ENCODE data around the gene ASPHD2. TPM values are rescaled to one million over a fixed set of nuclear protein-coding genes. Genes with fewer than 3 reads are reported as not detected.
A peak's percentile ranks its signal among the peaks of the same experiment; 100 is the strongest.

ASPHD2 gene
- total RNA-seq, 1 donor from 2014 or later, result 4.2 TPM

GRCh38 chr22:26476705-26477340, 47.8 kb downstream of the ASPHD2 start:
- H3K4me1 Mint-ChIP-seq (ENCODE audit: low read depth), result peaks cover 13% of the 10 kb centered on the region
- H3K27ac Mint-ChIP-seq, result peak overlapping the region; percentile 54

GRCh38 chr22:26477341-26477731, 48.3 kb downstream of the ASPHD2 start:
- Mint-ChIP-seq H3K4me3 (ENCODE audit: low read depth) (no peak overlapping the region), H3K36me3 (ENCODE audit: insufficient read depth) (peaks cover 26% of the 10 kb centered on the region), H3K27me3 (no peaks in the 10 kb centered on the region), H3K9me3 (ENCODE audit: low read depth) (no peaks in the 10 kb centered on the region), H3K27ac (no peak overlapping the region), H3K4me1 (ENCODE audit: low read depth) (peaks cover 16% of the 10 kb centered on the region)
- no peak for TF ChIP-seq CTCF (IDR thresholded peaks at IDR 0.05; ENCODE audit: unreplicated experiment)
- no peak for DNase-seq (ENCODE audit: low spot score, unreplicated experiment)

More at GRCh38 chr22:26476705-26477340, 47.8 kb downstream of the ASPHD2 start:
- H3K36me3 Mint-ChIP-seq (ENCODE audit: insufficient read depth), result peaks cover 26% of the 10 kb centered on the region
- no peak overlapping the region for H3K4me3 Mint-ChIP-seq (ENCODE audit: low read depth)
- H3K27me3 Mint-ChIP-seq, result no peaks in the 10 kb centered on the region
- TF ChIP-seq CTCF (IDR thresholded peaks at IDR 0.05; ENCODE audit: unreplicated experiment), result no peak
- no peak for DNase-seq (ENCODE audit: low spot score, unreplicated experiment)
- no peaks in the 10 kb centered on the region for H3K9me3 Mint-ChIP-seq (ENCODE audit: low read depth)

GRCh38 chr22:26479043-26479791, 50.2 kb downstream of the ASPHD2 start:
- H3K27ac Mint-ChIP-seq, result peak overlapping the region; percentile 47
- no peak for TF ChIP-seq CTCF (IDR thresholded peaks at IDR 0.05; ENCODE audit: unreplicated experiment)
- H3K27me3 Mint-ChIP-seq, result no peaks in the 10 kb centered on the region
- peak overlapping the region; percentile 34 for H3K4me3 Mint-ChIP-seq (ENCODE audit: low read depth)
- DNase-seq (ENCODE audit: low spot score, unreplicated experiment), result no peak
- peaks cover 22% of the 10 kb centered on the region for H3K36me3 Mint-ChIP-seq (ENCODE audit: insufficient read depth)
- peaks cover 26% of the 10 kb centered on the region for H3K4me1 Mint-ChIP-seq (ENCODE audit: low read depth)
- no peaks in the 10 kb centered on the region for H3K9me3 Mint-ChIP-seq (ENCODE audit: low read depth)

- no peaks in the 10 kb centered on the region for H3K27me3 Mint-ChIP-seq
- H3K4me1 Mint-ChIP-seq (ENCODE audit: low read depth), result peaks cover 29% of the 10 kb centered on the region
- peak overlapping the region; percentile 47 for H3K27ac Mint-ChIP-seq
- no peak for TF ChIP-seq CTCF (IDR thresholded peaks at IDR 0.05; ENCODE audit: unreplicated experiment)
- DNase-seq (ENCODE audit: low spot score, unreplicated experiment), result no peak
- peaks cover 18% of the 10 kb centered on the region for H3K36me3 Mint-ChIP-seq (ENCODE audit: insufficient read depth)
- H3K9me3 Mint-ChIP-seq (ENCODE audit: low read depth), result no peaks in the 10 kb centered on the region
- peak overlapping the region; percentile 34 for H3K4me3 Mint-ChIP-seq (ENCODE audit: low read depth)
Observed at GRCh38 chr22:26479792-26480610, 50.9 kb downstream of the ASPHD2 start.

GRCh38 chr22:26480611-26480932, 51.5 kb downstream of the ASPHD2 start:
- DNase-seq (ENCODE audit: low spot score, unreplicated experiment), result no peak
- peak overlapping the region; percentile 31 for H3K27ac Mint-ChIP-seq
- H3K4me1 Mint-ChIP-seq (ENCODE audit: low read depth), result peaks cover 29% of the 10 kb centered on the region
- H3K27me3 Mint-ChIP-seq, result no peaks in the 10 kb centered on the region
- no peak overlapping the region for H3K4me3 Mint-ChIP-seq (ENCODE audit: low read depth)
- H3K9me3 Mint-ChIP-seq (ENCODE audit: low read depth), result no peaks in the 10 kb centered on the region
- no peak for TF ChIP-seq CTCF (IDR thresholded peaks at IDR 0.05; ENCODE audit: unreplicated experiment)
- peaks cover 17% of the 10 kb centered on the region for H3K36me3 Mint-ChIP-seq (ENCODE audit: insufficient read depth)
